ENCODE measurements around the gene EVPL. TPM values are rescaled to one million over a fixed set of nuclear protein-coding genes. Genes with fewer than 3 reads are reported as not detected.
A peak's percentile ranks its signal among the peaks of the same experiment; 100 is the strongest.

The EVPL gene
- total and polyA plus RNA-seq, 10 of the 15 experiments (the other 5 are each of a cell fraction or from before 2014, with no cell fraction given) = 0.03 TPM; not detected in 9

GRCh38 chr17:75981019-75981615 is 46.0 kb downstream of the EVPL start:
- Histone ChIP-seq H3K79me2 (ENCODE audit: control insufficient read depth, insufficient read depth, low read length) (peaks cover 20% of the 10 kb centered on the region), H4K20me1 (ENCODE audit: control insufficient read depth, insufficient read depth) (no peaks in the 10 kb centered on the region), H3K27ac (ENCODE audit: control insufficient read depth, insufficient read depth) (0 out of 2 replicates have a peak overlapping the region, but pooled peaks have one; percentile 18), H3K4me2 (ENCODE audit: control insufficient read depth, insufficient read depth) (no peak overlapping the region), H3K27me3 (replicated peaks in 1 of 2; ENCODE audit: control insufficient read depth in 2 of 2, insufficient read depth in 2 of 2, low read length in 1 of 2) (no peaks in the 10 kb centered on the region), H2AFZ (ENCODE audit: control insufficient read depth, low read depth, low read length) (no peak overlapping the region), H3K9ac (ENCODE audit: control insufficient read depth, insufficient read depth, low read length) (no peak overlapping the region; the same call in 1 of the 2 replicates), H3K4me1 (ENCODE audit: control insufficient read depth, insufficient read depth, low read length) (peaks cover 6% of the 10 kb centered on the region), H3K36me3 (ENCODE audit: control insufficient read depth in 2 of 2, insufficient read depth in 2 of 2, low read length in 1 of 2) (no peaks in the 10 kb centered on the region), H3K9me3 (replicated peaks; ENCODE audit: control insufficient read depth, insufficient read depth, low read length) (no peaks in the 10 kb centered on the region), H3K4me3 (no peak overlapping the region; the same call in 1 of the 2 replicates)
- in situ Hi-C loops (cut with MboI) (no loop called here), intact Hi-C loops (cut with micrococcal nuclease; ENCODE audit: unreplicated experiment) (no loop called here)
- CTCF ChIA-PET = interaction anchor here (0.6 to 1.4 kb wide), 8 partner anchors 10 to 333 kb away, joined by 3 to 7 read pairs (median 4); partner anchors contain the start of gene CDK3
- no peak for DNase-seq (ENCODE audit: low read depth, low spot score)
- RAD21 ChIA-PET (ENCODE audit: unreplicated experiment) = interaction anchor here (1.4 kb wide), 1 partner anchor 11 kb away, joined by 10 read pairs; no protein-coding TSS in a partner anchor
- POLR2A ChIA-PET = interaction anchor here (0.7 to 2.9 kb wide), 5 partner anchors 9 to 104 kb away, joined by 3 to 24 read pairs (median 7); no protein-coding TSS in a partner anchor
- 96% methylated on average over 7 of the region's 7 CpGs for WGBS (ENCODE audit: insufficient coverage, insufficient replicate concordance, low lambda C conversion rate, missing lambda C conversion rate)
- no peak for ATAC-seq
- SMC1A ChIA-PET (ENCODE audit: uncharacterized antibody, unreplicated experiment) = interaction anchor here (0.6 to 2.1 kb wide), 6 partner anchors 9 to 116 kb away, joined by 3 to 10 read pairs (median 4); no protein-coding TSS in a partner anchor
- no TSS peak for BruUV-seq (replicated peaks)
- TF ChIP-seq RAD21 (IDR thresholded peaks at IDR 0.05; ENCODE audit: insufficient read depth, low read depth, low read length) (no peak), ZSCAN29 (IDR thresholded peaks at IDR 0.05) (no peak), E2F8 (IDR thresholded peaks at IDR 0.05; ENCODE audit: low read depth, partially characterized antibody) (no peak), JUND (IDR thresholded peaks at IDR 0.05; ENCODE audit: low read depth, low read length) (no peak), MTA2 (IDR thresholded peaks at IDR 0.05; ENCODE audit: low read depth) (no peak), STAT3 (IDR thresholded peaks at IDR 0.05; ENCODE audit: low read depth, low read length) (no peak), CBX3 (IDR thresholded peaks at IDR 0.05; ENCODE audit: borderline replicate concordance, low read depth) (no peak)
- no peak for FAIRE-seq

Measured in GM12878 (cell line).